Fibroblast of villous mesenchyme (primary cell): Measurements from ENCODE around the gene FOXK2. TPM values are rescaled to one million over a fixed set of nuclear protein-coding genes. Genes with fewer than 3 reads are reported as not detected.

ENCODE experiments used
- DNase-seq: peaks from one replicate; pipeline ENCODE4 v3.0.0-alpha.2; 2010; ENCODE audit warnings: low read depth
- H3K4me3 ChIP-seq: 2 replicates; pipeline ENCODE4 v1.5.1; 2011; ENCODE audit warnings: low read depth, mild to moderate bottlenecking, low read length
- total RNA-seq: library from RNA; depleted of rRNA; stranded (reverse); fragments of >200 nt; gene quantifications from 2 replicates; pipeline ENCODE4 v1.2.3, GENCODE V29; 2012
- TF ChIP-seq, protein P1 (sequence below): IDR thresholded peaks from 2 replicates; pipeline ENCODE4 v1.5.1; 2012; ENCODE audit warnings: low read depth, mild to moderate bottlenecking, low read length; ENCODE audit not compliant: insufficient read depth

FOXK2 gene
- total RNA-seq, 1 donor: 46.6 TPM

DNA sequence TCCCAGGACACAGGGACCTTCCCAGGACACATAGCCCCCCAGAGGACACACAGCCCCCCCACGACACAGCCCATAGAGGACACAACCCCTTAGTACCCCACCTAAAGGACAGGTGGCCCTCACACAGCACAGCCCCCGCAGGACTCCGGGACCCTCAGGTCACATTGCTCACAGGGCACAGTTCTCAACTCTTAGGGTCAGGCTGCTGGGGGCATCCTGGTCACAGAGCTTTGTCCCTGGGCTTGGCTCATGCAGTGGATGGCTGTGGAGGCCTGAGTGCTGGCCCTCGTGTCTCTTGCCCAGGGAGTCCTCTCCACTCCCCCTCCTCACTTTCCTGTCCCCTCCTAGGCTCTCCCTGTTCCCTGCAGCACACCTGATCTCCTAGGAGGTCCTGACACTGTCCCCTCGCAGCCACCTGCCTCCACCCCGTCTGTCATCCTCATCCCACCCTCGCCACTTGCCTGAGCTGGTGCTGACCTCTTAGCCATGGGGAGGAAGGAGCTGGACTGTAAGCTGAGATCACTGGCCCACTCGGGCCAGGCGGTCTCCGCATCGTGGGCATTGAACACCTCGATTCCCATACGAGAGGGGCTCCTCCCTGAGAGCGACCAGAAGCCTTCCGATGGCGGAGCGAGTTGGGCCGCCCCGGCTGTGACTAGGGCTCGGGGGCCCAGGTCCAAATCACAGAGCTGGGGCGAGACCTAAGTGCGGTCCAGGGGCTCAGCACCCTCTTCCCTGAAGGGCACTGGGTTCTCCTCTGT, 130.1 kb downstream of the FOXK2 start:
- TF ChIP-seq, protein P1, sequence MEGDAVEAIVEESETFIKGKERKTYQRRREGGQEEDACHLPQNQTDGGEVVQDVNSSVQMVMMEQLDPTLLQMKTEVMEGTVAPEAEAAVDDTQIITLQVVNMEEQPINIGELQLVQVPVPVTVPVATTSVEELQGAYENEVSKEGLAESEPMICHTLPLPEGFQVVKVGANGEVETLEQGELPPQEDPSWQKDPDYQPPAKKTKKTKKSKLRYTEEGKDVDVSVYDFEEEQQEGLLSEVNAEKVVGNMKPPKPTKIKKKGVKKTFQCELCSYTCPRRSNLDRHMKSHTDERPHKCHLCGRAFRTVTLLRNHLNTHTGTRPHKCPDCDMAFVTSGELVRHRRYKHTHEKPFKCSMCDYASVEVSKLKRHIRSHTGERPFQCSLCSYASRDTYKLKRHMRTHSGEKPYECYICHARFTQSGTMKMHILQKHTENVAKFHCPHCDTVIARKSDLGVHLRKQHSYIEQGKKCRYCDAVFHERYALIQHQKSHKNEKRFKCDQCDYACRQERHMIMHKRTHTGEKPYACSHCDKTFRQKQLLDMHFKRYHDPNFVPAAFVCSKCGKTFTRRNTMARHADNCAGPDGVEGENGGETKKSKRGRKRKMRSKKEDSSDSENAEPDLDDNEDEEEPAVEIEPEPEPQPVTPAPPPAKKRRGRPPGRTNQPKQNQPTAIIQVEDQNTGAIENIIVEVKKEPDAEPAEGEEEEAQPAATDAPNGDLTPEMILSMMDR: no peak
- H3K4me3 ChIP-seq: no peak overlapping the region
- no peak for DNase-seq

DNA sequence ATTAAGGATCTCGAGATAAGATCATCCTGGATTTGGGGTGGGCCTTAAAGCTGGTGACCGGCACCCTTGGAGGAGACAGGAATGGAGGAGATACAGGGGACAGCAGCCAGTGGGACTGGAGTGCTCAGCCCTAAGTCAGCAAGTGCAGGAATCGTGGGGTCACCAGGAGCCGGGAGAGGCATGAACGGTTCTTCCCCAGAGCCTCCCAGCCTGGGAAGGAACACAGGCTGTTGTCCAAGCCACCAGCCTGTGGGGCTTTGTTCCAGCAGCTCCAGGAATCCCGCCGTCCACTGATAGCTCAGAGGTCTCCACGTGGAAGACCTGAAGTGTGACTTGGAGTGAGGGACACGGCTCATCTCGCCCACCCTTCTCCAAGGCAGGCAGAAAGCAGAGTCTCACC, 131.2 kb downstream of the FOXK2 start:
- DNase-seq: no peak
- TF ChIP-seq, protein P1: no peak
- H3K4me3 ChIP-seq: no peak overlapping the region

DNA sequence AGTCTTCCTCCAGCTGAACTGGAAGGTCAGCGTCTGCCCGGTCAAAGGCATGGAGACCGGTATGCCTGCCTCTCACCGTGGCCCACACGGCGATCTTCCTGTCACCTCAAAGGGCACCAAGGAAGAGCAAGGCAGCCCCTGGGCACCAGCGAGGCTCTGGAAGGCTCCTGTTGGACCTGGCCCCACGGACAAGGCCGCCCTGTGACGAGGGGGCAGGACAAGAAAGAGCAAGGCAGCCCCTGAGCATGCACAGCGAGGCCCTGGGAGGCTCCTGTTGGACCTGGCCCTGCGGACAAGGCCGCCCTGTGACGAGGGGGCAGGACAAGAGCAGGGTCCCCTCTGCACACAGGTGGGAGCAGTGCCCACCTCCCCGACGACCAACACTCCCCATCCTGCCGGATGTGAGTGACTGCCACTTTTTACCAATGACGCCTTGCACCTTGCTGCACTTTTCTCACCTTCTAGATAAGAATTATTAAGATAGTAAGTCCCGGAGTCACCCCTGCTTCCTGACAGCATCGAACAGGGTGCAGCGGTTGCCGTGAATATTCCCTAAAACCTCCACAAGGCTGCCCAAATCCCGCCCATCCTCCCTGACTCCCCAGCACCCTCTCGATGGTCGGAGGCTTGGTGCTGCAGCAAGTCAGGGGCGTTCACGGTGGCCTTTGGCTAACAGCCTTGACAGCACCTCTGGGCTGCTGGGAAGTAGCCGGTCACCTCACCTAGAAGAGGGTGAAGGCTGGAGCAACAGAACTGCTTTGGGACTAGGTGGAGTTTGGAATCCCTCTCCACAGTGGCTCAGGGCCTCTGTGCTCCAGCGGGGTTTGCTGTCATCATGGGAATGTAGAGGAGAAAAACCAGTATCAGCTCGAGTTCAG, 134.4 kb downstream of the FOXK2 start:
- TF ChIP-seq, protein P1: no peak
- DNase-seq: no peak
- no peak overlapping the region for H3K4me3 ChIP-seq

Other genes starting within 250 kb of the FOXK2 start
- gene CSNK1D, start 246.0 kb upstream of the FOXK2 start, total RNA-seq: 49.3 and 57.0 TPM in 2 replicates
- not detected in 2 replicates for gene CD7, start 202.1 kb upstream of the FOXK2 start, total RNA-seq
- gene SECTM1, start 186.0 kb upstream of the FOXK2 start, total RNA-seq: 11.9 and 24.2 TPM in 2 replicates
- under 0.01 TPM in 1 of 2 replicates, not detected in the other for gene TEX19, start 160.5 kb upstream of the FOXK2 start, total RNA-seq
- not detected in 2 replicates for gene UTS2R, start 148.0 kb upstream of the FOXK2 start, total RNA-seq
- gene HEXD, start 101.4 kb upstream of the FOXK2 start, total RNA-seq: 11.0 and 12.5 TPM in 2 replicates
- gene OGFOD3, start 101.1 kb upstream of the FOXK2 start, total RNA-seq: 20.7 and 28.0 TPM in 2 replicates
- gene CYBC1, start 69.0 kb upstream of the FOXK2 start, total RNA-seq: 46.2 and 59.6 TPM in 2 replicates
- gene NARF, start 61.0 kb upstream of the FOXK2 start, total RNA-seq: 21.6 and 30.3 TPM in 2 replicates
- 62.5 and 70.8 TPM in 2 replicates for gene WDR45B, start 128.7 kb downstream of the FOXK2 start, total RNA-seq
- 3.9 and 7.3 TPM in 2 replicates for gene RAB40B, start 179.0 kb downstream of the FOXK2 start, total RNA-seq
- 11.2 and 12.2 TPM in 2 replicates for gene FN3KRP, start 197.0 kb downstream of the FOXK2 start, total RNA-seq
- 2.2 and 2.9 TPM in 2 replicates for gene FN3K, start 215.9 kb downstream of the FOXK2 start, total RNA-seq
- 22.5 and 29.6 TPM in 2 replicates for gene TBCD, start 232.3 kb downstream of the FOXK2 start, total RNA-seq